GM18907 (cell line): ENCODE measurements around the gene HID1.

ENCODE experiments used
- ATAC-seq: cut with Tn5 transposase; IDR thresholded peaks from one replicate; pipeline ENCODE4 v1.9.1; 2021; ENCODE audit warnings: mild to moderate bottlenecking, moderate library complexity; ENCODE audit not compliant: unreplicated experiment

Gene HID1

DNA sequence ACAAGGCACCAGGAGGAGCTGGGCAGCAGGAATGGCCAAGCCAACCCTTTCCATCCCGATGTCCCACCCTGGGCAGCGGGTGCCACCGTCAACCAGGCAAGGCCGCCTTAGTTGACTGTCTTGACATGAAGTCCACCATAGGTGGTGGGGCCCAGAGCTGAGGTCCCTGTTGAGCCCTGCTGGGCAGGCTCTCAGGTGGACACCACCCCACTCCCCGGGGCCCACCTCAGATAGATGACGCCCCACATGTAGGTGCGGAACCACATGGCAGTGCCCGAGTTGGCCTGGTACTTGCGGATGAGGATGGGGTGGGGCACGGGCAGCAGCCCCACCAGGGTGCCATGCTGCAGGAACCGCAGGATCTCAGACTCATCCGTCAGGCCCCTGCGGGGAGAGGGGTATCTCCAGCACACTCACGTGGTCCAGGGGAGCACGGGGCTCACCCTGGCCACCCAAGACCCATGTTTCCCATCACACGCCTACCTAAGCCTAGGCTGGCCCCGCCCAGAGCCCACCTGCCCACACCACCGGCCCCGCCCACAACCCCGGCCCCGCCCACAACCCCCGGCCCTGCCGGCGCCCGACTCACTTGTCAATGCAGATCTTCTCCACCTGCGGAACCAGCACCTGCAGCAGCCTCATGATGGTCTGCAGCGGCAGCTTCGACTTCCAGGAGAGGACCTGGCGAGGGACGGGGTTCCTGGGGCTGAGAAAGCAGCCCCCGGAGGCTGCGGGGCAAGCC, 20.7 kb downstream of the HID1 start:
- no peak for ATAC-seq

DNA sequence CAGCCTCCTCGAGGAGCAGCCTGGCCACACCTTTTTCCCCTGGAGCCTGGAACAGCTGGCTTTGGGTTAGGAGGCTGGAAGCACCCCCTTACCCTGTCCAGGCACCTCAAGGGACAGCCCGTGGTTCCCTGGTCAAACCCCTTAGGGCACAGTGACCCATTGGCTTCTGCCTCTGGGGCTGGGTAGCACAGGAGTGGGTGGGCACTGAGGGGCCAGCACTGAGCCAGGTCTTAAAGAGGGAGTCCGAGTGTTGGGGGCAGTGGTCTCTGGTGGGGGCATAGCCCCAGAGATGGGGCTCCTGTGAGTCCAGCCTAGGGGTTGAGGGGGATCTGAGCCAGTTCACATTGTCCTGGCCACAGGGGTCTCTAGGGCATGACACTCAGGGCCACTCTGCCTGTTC, 21.5 kb downstream of the HID1 start:
- ATAC-seq: no peak

DNA sequence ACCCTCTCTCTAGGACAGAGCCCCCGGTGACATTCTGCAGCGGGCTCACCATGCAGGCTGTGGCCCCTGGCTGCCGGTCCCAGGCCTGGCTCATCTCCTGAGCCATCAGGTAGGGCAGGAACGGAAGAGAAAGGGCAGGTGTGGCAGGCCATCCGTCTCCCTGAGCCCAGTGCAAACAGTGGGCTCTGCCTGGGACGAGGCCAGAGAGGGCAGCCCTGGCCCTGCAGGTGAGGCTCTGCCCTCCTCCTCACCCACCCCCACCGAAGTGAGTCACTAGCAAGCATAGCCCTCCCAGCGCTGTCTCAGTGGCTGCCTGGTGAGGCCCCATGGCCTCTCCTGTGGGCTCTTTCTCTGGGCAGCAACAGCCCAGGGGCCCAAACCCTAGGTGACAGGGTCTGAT, 22.4 kb downstream of the HID1 start:
- ATAC-seq: no peak

DNA sequence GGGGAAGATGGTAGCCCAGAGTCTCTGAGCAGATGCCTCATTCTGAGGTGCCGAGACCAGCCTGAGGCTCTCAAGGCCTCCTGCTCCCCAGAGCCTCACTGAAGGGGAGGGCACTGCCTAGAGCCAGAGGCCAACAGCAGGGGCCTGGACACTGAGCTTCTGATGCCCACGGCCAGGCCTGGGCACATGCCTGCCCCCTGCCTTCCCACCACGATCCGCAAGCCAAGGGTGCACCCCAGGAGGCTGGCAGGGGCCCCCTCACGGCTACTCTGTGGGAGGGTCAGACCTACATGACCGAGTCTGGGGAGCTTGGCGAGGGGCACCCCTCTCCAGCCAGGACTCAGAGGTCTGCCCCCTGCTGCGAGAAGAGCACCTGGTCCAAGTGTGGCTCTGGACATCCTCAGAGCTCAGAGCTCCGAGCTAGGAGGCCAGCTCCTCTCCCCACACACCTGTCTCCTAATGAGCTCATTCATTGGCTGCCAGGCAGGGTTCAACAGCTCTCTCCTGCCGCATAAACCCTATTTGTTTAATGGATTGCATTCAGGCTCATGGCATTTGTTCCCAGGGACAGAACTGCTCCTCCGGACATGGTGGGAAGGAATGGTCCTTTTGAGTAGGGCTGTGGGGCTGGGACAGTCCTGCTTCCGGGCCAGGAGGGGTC, 23.0 kb downstream of the HID1 start:
- no peak for ATAC-seq

DNA sequence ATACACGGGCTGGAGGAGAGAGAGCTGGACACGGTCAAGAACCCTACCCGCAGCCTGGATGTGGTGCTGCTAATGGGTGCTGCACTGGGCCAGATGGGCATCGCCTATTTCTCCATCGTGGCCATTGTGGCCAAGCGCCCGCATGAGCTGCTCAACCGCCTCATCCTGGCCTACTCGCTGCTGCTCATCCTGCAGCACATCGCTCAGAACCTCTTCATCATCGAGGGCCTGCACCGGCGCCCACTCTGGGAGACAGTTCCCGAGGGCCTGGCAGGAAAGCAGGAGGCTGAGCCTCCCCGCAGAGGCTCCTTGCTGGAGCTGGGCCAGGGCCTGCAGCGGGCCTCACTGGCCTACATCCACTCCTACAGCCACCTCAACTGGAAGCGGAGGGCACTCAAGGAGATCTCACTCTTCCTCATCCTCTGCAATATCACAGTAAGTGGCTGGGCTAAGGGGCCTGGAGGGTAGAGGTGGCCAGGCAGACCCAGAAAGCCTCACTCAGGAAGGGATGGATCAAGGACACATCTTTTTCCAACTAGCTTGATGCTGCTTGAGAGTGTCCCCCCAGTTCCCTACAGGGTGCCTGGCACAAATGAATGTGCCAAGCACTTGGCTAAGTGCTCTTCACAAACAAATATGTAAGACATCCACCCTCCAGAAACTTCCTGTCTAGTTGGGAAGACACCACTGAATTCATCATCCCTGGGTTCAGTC, 25.4 kb downstream of the HID1 start:
- ATAC-seq: no peak

DNA sequence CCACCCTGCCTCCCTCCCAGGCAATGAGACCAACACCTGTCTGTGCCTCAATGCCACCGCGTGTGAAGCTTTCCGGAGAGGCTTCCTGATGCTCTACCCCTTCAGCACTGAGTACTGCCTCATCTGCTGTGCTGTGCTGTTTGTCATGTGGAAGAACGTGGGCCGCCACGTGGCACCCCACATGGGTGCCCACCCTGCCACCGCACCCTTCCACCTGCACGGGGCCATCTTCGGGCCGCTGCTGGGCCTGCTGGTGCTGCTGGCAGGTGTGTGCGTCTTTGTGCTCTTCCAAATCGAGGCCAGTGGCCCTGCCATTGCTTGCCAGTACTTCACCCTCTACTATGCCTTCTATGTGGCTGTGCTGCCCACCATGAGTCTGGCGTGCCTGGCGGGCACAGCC, 25.9 kb downstream of the HID1 start:
- ATAC-seq: no peak

DNA sequence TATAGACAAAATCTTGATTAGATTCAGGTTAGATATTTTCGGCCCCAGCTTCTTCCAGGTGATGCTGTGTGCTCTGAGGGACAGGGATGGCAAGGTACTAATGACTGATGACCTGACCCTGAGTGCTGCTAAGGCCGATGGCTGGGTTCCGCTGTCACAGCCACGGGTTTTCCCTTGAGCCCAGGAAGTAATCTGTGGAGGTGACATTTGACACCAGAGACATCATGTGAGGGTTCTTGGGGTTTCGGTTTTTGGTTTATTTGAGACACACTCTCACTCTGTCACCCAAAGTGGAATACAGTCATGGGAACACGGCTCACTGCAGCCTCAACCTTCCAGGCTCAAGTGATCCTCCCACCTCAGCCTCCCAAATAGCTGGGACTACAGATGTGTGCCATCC, 27.0 kb downstream of the HID1 start:
- ATAC-seq: no peak

DNA sequence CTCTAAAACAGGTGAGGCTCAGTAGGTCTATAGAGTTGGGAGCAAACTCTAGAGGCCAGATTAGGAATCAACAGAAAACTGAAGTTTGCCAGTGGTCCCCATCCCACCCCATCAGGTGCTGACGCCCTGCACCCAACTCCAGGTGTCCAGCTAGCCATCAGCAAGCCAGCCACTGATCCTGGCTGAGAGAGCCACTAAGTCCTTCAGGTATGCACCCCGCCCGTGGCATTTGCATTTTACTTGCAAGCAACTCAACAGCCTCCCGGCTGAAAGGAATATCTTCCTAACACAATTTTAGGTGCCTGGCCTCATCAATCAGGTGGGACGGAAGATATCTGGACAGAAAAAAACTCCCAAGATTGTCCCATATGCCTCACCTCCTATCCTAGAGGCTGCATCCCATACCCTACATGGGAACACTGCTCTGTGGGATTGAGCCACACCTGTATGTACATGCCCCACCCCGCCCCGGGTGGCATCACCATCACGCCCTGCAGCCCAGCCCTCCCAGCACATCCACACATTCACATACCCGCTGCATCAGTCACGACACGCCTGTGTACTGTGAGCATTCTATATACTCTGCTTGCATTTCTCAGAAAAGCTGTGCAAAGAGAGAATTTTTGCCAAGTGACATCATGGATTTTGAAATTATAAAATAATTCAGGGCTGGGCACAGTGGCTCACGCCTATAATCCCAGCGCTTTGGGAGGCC, 28.6 kb downstream of the HID1 start:
- ATAC-seq: no peak

DNA sequence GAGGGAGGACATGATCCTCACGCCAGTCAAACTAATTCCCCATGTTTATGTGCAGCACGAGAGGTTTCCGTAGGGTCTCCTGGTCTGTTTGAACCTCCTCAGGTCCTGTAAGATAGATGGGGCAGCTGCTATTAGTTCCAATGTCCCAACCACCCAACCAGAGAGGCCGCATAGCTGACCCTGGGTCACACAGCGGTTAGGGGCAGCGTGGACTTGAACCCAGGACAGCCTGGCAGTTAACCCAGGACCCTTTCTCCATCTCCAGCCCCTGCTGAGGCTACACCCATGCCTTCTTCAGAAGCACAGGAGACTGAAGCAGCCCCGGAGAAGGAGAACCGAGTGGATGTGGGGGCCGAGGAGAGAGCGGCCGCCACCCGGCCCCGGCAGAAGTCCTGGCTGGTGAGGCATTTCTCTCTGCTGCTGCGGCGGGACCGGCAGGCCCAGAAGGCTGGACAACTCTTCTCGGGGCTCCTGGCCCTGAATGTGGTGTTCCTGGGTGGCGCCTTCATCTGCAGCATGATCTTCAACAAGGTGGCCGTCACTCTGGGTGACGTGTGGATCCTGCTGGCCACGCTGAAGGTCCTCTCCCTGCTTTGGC, 31.3 kb downstream of the HID1 start:
- ATAC-seq: no peak

DNA sequence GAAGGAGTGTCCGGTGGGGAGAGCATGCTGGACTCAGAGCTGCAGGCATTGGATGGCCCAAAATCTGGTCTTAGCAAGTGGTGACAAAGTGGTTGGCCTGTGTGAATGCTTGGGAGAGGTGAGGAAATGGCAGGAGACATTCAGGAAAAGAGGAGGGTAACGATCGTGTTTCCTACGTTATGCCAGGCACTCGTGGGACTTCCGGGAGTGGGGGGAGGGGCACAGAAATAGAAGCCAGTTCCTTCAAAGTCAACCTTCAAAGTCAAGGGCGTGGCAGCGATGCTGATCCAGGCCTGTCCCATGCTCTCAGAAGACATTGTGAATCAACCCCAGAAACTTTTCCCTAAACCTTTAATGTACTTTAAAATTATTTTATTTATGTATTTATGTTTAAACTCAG, 33.0 kb downstream of the HID1 start:
- ATAC-seq: no peak

DNA sequence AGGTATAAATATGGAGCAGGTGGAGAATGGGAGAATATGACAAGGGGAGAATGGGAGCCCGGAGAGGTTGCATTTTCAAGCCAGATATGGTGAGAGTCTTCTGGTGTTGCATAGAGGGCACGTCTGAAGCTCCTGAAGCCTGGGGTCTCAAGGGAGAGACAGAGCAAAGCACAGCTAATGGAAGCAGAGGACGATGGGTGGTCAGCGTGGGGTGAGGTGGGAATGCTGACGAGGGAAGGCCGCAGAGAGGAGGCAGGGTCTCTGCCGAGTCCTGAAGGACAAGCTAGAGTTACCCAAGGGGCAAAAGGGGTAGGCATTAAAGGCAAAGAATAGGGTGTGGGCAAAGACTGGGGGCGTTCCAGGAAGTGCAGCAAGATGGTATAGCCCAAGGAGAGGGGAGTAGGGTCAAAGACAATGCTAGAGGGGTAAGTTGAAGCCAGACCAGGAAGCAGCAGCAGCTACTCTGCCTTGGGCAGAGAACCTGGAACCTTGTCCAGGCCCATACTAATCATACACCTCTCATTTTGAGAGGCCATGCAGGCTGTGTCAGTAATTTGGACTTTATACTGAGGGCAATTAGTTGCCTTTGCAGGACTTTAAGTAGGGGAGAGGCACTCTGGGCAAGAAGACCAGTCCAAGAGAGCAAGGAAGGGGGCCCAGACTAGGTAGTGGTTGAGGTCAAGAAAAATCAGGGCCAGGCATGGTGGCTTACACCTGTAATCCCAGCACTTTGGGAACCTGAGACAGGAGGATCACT, 34.2 kb downstream of the HID1 start:
- no peak for ATAC-seq

DNA sequence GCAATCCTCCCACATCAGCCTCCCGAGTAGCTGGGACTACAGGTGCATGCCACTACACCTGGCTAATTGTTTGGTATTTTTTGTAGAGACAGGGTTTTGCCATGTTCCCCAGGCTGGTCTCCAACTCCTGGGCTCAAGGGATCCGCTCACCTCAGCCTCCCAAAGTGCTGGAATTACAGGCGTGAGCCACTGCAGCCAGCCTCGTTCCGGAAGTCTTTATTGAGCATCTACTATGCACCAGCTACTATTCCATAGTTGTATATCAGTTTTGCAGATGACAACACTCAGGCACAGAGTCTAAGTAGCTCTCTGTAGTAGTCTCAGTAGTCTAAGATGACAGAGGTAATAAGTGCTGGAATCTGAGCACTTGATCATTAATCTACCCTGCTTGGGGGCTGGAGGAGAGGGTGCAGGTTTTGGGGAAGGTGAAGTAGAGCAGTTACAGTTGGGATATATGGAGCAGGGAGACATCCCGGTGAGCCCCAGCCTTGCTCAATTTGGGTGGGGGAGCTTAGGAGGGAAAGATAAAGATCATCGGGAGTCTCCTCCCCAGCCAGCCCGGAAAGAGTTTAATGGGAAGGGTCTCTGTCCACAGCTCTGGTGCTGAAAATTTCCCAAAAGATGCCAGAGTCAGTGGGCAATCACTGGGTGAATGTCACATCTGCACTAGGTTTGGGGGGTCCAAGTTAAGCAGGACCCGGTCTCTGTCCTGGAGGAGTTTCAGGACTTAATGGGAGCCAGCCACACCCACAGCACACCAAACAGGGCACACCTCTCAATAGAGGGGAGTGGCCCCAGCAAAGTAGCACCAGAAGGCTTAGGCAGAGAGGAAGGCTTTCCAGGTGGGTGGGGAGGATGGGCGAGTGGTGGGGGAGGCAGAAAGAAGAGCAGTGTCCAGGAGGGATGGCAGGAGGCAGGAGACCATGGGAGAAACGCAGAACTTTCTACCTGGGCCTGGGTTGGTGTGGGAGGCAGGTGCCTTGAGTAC, 35.2 kb downstream of the HID1 start:
- ATAC-seq: no peak

DNA sequence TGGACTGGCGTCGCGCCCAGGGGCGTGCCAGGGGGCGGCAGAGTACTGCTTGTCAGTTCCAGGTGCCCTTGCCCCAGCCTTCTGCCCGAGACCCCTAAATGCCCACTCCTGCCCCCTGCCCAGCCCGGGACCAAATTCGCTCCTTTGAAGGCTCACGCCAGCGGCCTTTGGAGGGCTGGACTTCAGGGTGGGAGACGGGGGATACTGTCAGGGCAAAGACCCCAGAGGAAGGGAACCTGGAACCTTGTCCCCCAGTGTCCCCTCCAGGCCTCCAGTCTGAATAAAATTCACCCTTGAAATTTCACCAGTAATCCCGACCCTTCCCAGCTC, 36.1 kb downstream of the HID1 start:
- ATAC-seq: no peak

DNA sequence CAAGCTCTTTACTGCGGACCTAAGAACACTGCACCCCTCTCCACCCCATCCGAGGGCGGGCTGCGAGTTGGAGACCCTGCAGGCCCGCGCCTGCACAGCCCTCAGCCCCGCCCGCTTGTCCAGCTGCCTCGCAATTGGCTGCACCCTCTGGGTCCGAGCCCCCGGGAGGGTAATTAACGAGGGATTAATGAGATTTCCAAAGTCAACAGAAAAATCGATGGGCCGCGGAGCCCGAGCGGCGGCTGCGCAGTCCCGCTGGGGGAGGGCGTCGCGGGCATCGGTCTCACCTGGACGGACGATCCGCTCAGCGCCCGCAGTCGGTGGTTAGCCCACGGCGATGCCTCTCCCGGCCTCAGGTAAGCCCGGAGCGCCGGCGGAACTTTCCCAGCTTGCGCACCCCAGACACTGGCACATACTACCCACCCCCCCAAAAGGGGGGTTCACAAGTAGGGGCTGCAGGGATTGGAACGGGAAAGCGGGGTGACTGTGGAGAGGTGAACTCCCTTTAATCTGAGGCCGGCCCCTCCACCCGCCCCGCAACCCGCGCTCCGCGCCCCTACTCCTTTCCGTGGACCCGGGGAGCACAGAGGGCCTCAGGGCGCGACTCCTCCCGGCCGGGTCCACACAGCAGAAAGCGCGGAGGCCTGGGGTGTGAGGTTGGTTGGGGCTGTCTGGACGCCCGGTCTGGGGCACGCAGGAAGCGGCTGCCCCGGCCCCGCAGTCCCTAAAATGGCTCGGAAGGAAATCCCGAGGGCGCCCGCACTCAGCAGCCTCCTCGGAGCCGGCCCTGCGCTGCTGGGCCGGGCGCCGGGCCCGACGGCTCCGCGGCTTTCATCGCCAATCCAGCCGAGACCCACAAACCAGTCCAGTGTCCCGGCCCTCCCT, 36.7 kb downstream of the HID1 start, which contains the start of gene OTOP3:
TSS of gene OTOP3 (plus strand) at position 314 of the 885 bp plus-strand sequence. CDS start at position 338, 24 bp downstream.
- ATAC-seq: no peak

DNA sequence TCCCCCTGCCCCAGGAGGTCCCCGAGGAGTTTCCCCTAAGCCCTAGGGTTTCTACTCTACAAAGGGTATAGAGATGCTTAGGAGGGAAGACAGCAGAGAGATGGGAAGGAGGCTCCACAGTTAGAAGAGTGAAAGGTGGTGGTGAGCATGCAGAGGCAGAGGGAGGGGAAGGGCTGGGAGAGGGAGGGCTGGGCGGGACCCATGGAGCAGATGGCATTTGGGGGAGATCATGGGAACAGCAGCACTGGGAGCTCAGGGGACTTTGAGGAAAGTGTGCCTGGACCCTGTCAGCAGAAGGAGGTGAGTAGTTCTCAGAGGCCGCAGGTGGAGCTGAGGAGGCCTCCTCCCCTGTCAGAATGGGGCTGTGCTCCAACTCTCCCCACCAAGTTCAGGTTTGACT, 37.5 kb downstream of the HID1 start:
- no peak for ATAC-seq

DNA sequence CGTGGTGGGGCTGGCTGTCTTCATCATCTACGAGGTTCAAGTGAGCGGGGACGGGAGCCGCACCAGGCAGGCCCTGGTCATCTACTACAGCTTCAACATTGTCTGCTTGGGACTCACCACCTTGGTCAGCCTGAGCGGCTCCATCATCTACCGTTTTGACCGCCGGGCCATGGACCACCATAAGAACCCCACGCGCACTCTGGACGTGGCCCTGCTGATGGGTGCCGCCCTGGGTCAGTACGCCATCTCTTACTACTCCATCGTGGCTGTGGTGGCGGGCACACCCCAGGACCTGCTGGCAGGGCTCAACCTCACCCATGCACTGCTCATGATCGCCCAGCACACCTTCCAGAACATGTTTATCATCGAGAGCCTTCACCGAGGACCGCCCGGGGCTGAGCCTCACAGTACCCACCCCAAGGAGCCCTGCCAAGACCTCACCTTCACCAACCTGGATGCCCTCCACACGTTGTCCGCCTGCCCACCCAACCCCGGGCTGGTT, 42.0 kb downstream of the HID1 start:
- ATAC-seq: no peak

DNA sequence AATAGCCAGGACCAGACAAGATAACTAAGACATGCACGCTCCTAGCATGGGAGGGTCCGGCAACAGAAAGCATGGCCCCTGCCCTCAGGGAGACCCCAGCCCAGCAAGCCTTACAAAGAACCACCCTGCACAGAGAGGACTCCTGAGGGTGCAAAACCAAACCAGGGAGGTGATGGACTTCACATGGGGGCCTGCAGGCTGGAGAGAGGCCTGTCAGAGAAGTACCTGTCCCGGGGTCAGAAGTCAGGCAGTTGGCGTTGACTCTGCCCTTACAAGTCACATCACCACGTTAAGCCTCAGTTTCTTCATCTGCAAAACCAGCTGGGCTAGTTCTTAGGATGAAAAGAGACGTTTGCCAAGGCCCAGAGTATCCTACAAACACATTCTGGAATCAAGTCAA, 43.8 kb downstream of the HID1 start:
- no peak for ATAC-seq

DNA sequence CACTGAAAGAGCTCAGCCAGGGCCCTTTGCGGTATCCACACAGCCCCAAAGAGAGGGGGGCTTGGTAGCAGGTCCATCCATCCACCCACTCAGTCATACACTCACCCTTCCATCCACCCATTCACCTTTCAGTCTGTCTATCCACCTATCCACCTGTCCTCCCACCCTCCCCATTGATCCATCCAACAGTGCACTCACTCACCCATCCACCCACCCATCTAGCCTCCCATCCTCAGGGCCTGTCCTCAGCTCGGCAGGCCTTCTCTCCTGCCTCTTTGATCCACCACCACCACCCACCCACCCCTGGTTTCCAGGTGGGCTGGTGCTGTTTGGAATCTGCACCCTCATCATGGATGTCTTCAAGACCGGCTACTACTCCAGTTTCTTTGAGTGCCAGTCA, 47.3 kb downstream of the HID1 start:
- no peak for ATAC-seq
